ENCODE results near the gene ATP11B.

DNA sequence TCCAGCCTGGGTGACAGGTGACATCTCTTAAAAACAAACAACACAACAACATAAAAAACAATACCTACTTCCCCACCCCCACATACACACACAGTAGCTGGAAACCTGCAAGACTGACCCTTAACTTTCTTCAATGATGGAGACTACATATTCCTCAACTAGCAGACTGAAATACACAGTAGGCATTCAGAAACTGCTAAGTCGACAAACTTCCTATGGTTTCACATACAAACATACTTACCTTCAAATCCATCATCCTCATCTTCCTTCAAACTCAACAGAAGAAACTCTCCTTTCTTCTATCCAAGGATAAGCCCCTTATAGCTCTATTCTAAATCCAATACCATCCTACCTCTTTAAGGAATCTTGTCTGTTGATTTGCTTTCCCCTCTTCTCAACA lies 156.4 kb downstream of the ATP11B start:
- TF ChIP-seq, protein P1, sequence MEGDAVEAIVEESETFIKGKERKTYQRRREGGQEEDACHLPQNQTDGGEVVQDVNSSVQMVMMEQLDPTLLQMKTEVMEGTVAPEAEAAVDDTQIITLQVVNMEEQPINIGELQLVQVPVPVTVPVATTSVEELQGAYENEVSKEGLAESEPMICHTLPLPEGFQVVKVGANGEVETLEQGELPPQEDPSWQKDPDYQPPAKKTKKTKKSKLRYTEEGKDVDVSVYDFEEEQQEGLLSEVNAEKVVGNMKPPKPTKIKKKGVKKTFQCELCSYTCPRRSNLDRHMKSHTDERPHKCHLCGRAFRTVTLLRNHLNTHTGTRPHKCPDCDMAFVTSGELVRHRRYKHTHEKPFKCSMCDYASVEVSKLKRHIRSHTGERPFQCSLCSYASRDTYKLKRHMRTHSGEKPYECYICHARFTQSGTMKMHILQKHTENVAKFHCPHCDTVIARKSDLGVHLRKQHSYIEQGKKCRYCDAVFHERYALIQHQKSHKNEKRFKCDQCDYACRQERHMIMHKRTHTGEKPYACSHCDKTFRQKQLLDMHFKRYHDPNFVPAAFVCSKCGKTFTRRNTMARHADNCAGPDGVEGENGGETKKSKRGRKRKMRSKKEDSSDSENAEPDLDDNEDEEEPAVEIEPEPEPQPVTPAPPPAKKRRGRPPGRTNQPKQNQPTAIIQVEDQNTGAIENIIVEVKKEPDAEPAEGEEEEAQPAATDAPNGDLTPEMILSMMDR (IDR thresholded peaks at IDR 0.05), result no peak
- TF ChIP-seq POLR2A (IDR thresholded peaks at IDR 0.05), result no peak
- TF ChIP-seq EP300 (IDR thresholded peaks at IDR 0.05), result no peak
